Loucy (cell line): ENCODE measurements around the gene TMEM132C.

ENCODE experiments used
- CTCF ChIP-seq: fragments of 200-600 bp; sonication (generic); conservative IDR thresholded peaks from 2 replicates; pipeline ENCODE4 v1.5.1; 2014; ENCODE audit warnings: mild to moderate bottlenecking, antibody characterized with exemption, low read length
- EZH2phosphoT487 ChIP-seq: fragments of 200-600 bp; IDR thresholded peaks from 2 replicates; pipeline ENCODE4 v1.6.1; 2018; ENCODE audit warnings: antibody characterized with exemption, mild to moderate bottlenecking, moderate library complexity, borderline replicate concordance

DNA sequence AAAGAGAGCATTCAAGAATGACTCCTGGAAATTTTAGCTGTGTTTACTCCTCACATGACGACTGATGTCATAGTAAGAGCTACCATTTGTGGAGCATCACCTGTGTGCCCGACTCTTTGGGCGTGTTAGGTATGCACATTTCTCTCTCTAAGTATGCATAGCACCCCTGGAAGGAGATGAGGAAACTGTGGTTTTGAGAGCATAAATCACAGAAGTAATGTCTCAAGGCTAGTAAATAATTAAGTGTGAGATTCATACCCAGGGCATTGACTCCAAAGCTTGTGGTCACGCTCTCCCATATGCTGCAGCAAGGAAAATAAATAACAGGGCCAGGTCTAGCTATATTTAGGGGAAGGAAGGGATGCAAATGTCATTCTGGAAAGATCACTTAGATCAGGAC lies 340.7 kb downstream of the TMEM132C start:
- no peak for TF ChIP-seq EZH2phosphoT487
- TF ChIP-seq CTCF: no peak
